ENCODE measurements around the gene RAP1B. TPM values are rescaled to one million over a fixed set of nuclear protein-coding genes. Genes with fewer than 3 reads are reported as not detected.

Gene RAP1B
- 220 and 282 TPM in 2 replicates for total RNA-seq

DNA sequence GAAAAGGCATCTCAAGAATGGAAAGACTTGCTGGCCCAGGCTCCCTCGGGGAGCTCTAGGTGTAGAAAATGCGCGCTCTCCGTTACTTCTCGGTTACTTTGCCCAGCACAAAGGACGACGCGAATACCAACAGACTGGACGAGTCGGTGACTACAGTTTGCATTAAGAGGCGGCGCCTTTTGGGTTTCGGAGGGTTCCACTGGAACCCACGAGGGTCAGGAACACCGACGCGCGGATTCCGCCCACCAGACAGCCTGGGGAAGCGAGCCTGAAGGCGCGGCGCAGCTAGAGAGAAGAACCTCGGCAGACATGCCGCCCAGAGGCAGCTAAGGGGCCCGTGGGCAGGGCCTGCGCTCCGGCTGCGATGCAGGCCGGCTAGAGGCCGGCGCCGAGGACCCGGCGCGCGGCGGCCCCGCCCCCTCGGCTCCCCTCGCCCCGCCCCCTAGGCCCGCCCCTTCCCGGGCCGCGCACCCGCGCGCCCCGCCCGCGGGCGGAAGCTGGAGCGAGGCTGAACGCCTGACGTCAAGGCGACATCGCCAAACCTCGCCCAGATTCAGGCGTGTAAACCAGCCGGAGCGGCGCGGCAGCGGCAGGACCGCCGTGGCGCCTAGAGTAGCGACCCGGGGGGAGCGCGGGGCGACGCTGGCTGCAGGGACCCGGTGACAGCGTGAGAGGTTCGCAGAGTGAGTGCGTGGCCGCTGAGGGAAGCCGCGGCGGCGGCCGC is at the start of gene RAP1B:
Gene RAP1B, plus strand, starts transcription at position 530 of the 724 bp plus-strand sequence. CDS start 37,826 bp downstream, outside the sequence.

DNA sequence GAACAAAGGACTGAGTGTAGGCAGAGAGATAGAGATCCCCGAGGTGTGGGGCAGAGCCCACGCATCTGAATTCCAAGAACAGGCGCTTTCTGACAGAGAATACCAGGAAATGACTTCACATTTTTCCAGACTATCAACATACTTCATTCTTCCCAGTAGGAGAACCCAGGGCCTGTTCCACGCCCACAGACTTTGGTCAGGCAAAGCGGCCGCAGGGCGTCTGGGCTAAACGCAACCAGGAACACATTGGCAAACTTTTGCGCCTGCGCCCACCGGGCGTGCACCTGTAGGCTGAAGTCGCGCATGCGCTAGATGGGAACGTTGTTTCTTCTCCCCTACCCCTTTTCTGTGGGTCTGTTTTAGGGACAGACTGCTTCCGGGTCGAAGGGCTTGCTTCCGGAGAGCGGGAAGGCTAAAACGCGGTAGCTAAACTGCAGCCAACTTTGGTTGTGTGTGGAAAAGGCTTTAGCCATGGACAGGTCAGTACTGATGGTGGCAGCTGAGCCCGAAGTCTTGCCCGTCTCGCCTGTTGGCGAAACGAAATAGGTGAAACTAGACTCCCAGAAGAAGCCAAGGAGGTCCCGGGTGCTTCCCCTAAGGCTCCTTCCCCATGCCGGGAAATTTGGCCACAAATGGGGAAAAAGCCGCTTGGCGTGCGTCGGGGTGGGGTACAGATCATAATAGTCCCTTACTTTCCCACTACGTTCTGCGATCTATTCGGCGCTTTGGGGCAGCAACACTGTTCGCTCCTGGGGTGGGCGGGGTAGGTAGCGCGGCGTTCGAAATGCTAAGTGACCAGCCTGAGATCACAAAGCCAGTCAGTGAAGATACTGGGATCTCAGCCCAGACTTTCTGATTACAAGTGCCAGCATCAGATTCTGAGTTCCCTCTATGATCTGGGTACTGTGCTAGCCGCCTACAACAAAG is 76.2 kb downstream of the RAP1B start, which contains the start of gene NUP107:
Gene NUP107, plus strand, starts transcription at position 384 of the 927 bp plus-strand sequence. Its CDS starts 88 bp downstream, at position 472.

Other genes starting within 250 kb of the RAP1B start
- 36.6 and 41.6 TPM in 2 replicates for gene NUP107, start 76.1 kb downstream of the RAP1B start, total RNA-seq
- 1.7 and 3.2 TPM in 2 replicates for gene SLC35E3, start 135.3 kb downstream of the RAP1B start, total RNA-seq
- 66.6 and 72.7 TPM in 2 replicates for gene MDM2, start 197.3 kb downstream of the RAP1B start, total RNA-seq

All from myometrial cell (primary cell).